ENCODE measurements around the gene RESF1.
A peak's percentile ranks its signal among the peaks of the same experiment; 100 is the strongest.

The RESF1 gene

DNA sequence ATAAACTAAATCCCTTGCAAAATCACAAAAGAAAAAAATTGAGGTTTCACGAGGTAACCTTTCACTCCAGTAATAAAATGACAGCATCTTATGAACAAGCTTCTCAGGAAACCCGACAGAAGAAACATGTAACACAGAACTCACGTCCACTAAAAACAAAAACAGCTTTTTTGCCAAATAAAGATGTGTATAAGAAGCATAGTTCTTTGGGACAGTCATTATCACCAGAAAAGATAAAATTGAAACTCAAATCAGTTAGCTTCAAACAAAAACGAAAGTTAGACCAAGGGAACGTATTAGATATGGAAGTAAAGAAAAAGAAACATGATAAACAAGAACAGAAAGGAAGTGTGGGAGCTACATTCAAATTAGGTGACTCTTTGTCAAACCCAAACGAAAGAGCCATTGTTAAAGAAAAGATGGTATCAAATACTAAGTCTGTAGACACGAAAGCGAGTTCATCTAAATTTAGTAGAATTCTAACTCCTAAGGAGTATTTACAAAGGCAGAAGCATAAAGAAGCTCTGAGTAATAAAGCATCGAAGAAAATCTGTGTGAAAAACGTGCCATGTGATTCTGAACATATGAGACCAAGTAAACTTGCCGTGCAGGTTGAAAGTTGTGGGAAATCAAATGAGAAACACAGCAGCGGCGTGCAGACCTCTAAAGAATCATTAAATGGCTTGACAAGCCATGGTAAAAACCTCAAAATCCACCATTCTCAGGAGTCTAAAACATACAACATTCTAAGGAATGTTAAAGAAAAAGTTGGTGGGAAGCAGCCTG, 25.8 kb downstream of the RESF1 start:
- H3K4me1 Mint-ChIP-seq = peaks cover 57% of the 10 kb centered on the region
- H3K27ac Mint-ChIP-seq = peak overlapping the region; percentile 69

DNA sequence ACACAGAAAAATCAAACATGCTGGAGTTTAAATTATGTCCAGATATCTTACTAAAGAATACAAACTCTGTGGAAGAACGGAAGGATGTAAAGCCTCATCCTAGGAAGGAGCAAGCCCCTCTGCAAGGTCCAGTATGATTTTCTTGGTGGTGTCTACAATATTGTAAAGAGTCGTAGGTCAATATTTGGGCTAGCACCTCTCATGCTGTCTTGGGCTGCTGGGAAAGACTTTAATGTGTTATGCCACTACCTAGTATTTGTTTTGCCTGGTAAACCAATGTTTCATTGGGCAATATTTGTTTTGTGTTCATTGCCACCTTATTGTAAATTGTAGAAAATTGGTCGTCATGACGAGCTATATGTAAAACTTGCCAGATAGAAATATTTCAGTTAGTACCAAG, 26.6 kb downstream of the RESF1 start:
- peak overlapping the region; percentile 24 for H3K27ac Mint-ChIP-seq

More for the DNA sequence above, 25.8 kb downstream of the RESF1 start:
- Mint-ChIP-seq H3K36me3 (peaks cover 78% of the 10 kb centered on the region), H3K27me3 (no peaks in the 10 kb centered on the region), H3K4me3 (no peak overlapping the region), H3K9me3 (peaks cover 13% of the 10 kb centered on the region)

DNA sequence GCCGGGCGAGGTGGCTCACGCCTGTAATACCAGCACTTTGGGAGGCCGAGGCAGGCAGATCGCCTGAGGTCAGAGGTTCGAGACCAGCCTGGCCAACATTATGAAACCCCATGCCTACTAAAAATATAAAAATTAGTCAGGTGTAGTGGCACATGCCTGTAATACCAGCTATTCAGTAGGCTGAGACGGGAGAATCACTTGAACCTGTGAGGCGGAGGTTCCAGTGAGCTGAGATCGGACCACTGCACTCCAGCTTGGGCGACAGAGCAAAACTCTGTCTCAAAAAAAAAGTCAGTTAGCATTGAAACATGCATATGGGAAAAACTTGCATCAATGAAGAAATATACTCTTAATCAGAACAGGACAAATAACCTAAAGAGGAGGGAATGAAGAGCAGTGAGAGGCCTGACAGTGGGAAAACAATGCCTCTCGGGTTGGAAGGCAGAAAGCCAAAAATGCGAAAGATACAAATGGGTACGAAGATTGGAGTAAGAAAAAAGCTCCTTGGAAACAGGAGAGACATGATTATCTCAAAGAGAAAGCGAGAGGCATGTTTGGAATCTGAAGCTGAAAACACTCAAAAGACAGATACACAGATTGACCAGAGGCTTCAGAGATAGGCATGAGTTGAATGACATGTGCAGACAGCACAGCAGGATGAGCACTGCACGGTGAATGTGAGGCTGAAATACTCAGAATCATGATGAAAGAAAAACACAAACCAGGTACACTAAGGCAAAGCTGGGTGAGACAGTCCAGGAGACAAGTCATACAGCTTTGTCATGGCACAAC, 30.6 kb downstream of the RESF1 start:
- peaks cover 4% of the 10 kb centered on the region for H3K9me3 Mint-ChIP-seq
- peaks cover 53% of the 10 kb centered on the region for H3K4me1 Mint-ChIP-seq
- H3K4me3 Mint-ChIP-seq = no peak overlapping the region

More for the DNA sequence above, 26.6 kb downstream of the RESF1 start:
- Mint-ChIP-seq H3K4me3 (no peak overlapping the region), H3K27me3 (no peaks in the 10 kb centered on the region), H3K36me3 (peaks cover 83% of the 10 kb centered on the region), H3K4me1 (peaks cover 64% of the 10 kb centered on the region), H3K9me3 (peaks cover 13% of the 10 kb centered on the region)

DNA sequence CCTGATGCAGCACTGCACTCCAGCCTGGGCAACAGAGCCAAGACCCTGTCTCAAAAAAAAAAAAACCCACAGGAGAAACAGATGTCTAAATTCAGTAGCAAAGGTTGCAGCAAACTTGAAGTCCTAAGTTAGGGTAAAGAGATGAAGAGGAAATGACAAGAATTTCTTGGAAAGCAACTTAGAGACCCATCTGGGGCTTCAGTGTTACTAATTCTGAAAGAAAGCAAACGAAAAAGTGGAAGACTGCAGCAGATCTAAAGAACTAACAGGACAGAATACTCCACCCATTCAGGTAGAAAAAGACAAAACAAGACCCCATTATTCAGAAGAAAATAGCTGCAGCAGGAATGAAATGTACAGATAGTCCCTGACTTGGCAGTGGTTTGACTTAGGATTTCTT, 31.9 kb downstream of the RESF1 start:
- no peaks in the 10 kb centered on the region for H3K9me3 Mint-ChIP-seq
- peaks cover 40% of the 10 kb centered on the region for H3K4me1 Mint-ChIP-seq
- H3K4me3 Mint-ChIP-seq = no peak overlapping the region
- peak overlapping the region; percentile 84 for H3K27ac Mint-ChIP-seq
- peaks cover 53% of the 10 kb centered on the region for H3K36me3 Mint-ChIP-seq
- no peaks in the 10 kb centered on the region for H3K27me3 Mint-ChIP-seq

More for the DNA sequence above, 30.6 kb downstream of the RESF1 start:
- Mint-ChIP-seq H3K36me3 (peaks cover 67% of the 10 kb centered on the region), H3K27ac (peak overlapping the region; percentile 36), H3K27me3 (no peaks in the 10 kb centered on the region)

DNA sequence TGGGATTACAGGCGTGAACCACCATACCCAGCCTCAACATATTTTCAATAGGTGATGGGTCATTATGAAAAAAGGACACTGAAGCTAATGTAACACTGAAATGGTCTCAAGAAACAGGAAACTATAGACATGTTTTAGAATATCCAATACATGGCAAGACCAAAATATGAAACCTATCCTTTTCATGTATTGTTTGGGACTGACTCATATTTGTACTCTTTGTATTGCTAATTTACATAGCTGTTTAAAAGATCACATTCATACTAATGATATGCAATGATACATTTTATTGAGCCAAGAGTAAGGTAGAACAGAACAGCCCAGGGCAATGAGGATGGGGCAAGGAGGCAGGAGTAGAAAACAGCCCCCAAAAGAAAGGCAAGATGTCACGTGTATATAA, 32.6 kb downstream of the RESF1 start:
- no peak overlapping the region for H3K4me3 Mint-ChIP-seq
- peaks cover 47% of the 10 kb centered on the region for H3K36me3 Mint-ChIP-seq
- H3K4me1 Mint-ChIP-seq = peaks cover 33% of the 10 kb centered on the region
- H3K27me3 Mint-ChIP-seq = no peaks in the 10 kb centered on the region
- no peaks in the 10 kb centered on the region for H3K9me3 Mint-ChIP-seq
- peak overlapping the region; percentile 85 for H3K27ac Mint-ChIP-seq

DNA sequence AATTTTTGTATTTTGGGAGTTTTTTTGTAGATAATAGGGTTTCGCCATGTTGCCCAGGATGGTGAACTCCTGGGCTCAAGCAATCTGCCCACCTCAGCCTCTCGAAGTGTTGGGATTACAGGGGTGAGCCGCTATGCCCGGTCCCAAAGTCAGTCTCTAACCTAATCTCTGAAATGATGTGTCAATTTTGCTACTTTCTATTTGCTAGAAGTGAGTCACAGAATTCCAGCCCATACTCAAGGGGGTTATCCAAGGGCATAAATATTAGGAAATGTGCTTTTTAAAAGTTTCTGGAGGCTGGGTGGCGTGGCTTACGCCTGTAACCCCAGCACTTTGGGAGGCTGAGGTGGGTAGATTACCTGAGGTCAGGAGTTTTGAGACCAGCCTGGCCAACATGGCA, 40.5 kb downstream of the RESF1 start:
- Mint-ChIP-seq H3K9me3 (no peaks in the 10 kb centered on the region), H3K27ac (no peak overlapping the region), H3K36me3 (peaks cover 19% of the 10 kb centered on the region), H3K4me1 (peaks cover 17% of the 10 kb centered on the region), H3K4me3 (no peak overlapping the region), H3K27me3 (no peaks in the 10 kb centered on the region)

DNA sequence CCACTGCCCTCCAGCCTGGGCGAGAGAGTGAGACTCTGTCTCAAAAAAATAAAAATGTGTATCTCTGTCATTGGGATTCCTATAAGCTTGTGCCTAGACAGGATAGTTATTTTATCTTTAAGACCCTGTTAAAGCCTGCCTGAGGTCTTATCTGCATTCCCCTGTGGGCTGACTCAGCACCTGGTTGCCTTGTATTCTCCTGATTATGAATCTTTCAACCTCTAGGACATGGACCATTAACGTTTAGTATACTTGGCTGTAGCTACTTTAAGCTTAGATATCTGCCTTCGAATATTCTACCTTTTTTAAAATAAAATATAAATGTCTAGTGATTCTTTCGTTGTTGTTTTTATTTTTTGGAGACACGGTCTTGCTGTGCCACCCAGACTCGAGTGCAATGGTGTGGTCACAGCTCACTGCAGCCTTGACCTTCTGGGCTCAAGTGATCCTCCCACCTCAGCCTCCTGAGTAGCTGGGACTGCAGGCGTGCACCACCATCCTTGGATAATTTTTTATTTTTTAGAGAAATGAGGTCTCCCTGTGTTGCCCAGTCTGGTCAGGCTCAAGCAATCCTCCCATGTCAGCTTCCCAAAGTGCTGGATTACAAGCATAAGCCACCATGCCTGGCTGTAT, 41.3 kb downstream of the RESF1 start:
- peaks cover 19% of the 10 kb centered on the region for H3K36me3 Mint-ChIP-seq

DNA sequence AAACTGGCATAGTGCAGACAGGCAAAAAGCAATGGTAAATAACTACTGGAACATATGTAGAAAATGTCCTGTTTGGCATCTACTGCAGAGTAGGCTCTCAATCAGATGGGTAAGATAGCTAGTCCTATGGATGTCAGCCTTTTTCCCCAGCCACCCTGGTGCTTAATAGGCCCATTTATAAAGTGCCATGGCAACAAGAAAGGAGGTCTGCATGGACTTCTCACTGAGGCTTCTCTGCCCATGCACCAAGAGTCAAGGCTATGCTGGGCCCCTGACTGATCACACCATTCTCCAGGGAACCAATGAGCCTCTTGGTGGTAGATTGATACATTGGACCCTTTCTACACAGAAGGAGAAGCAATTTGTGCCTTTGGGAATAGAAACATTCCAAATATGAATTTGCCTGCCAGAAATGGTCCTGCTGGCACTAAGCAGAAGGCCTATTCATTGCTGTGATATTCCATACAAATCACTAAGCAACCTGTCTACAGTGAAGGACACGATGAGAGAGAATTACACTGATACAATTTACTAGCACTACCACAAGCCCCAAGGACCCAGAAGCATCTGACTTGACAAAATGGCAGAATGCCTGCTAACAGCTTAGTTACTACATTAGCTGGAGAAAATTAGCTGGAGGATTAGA, 43.8 kb downstream of the RESF1 start:
- Mint-ChIP-seq H3K4me3 (no peak overlapping the region), H3K9me3 (no peaks in the 10 kb centered on the region), H3K36me3 (peaks cover 19% of the 10 kb centered on the region), H3K4me1 (peaks cover 17% of the 10 kb centered on the region), H3K27ac (no peak overlapping the region), H3K27me3 (no peaks in the 10 kb centered on the region)

More for the DNA sequence above, 41.3 kb downstream of the RESF1 start:
- Mint-ChIP-seq H3K4me3 (no peak overlapping the region), H3K27me3 (no peaks in the 10 kb centered on the region), H3K9me3 (no peaks in the 10 kb centered on the region), H3K4me1 (peaks cover 17% of the 10 kb centered on the region), H3K27ac (peak overlapping the region; percentile 35)

DNA sequence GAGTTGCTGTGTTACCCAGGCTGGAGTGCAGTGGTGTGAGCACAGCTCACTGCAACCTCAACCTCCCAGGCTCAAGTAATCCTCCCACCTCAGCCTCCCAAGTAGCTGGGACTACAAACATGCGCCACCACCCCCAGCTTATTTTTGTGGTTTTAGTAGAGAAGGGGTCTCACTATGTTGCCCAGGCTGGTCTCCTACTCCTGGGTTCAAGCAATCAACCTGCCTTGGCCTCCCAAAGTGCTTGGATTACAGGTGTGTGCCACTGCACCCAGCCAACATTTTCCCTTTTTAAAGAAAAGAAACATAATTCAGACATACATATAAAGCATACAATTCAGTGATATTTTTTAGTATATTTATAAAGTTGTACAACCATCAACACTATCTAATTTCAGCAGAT, 44.4 kb downstream of the RESF1 start:
- Mint-ChIP-seq H3K4me3 (no peak overlapping the region), H3K4me1 (peaks cover 17% of the 10 kb centered on the region), H3K27ac (peak overlapping the region; percentile 24)

DNA sequence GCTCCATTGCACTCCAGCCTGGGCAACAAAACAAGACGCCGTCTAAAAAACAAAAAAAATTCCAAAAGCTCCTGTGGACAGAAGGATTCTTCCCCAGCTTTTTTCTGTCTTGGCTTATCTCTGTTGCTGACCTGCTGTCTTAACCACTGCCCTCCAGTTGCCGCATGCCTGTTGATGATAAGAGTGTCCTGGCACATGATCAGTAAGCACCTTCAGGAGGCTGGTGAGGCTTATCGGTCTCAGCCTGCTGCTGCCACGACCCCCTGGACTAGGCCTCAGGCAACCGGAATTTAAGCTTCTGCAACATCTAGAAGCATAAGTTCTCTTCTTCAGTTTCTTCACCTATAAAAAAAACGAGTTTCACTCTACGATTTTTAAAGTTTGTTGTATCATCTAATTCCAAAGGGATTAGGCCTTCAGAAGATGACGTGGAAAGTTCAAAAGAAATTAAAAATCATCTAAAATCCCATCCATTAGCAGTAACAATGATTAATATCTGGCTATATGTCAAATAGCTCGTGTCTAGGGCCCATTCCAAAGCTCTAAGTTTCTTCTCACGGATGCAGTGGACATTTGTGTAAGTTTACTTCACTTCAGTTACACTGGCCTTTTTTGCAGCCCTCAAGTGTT, 46.4 kb downstream of the RESF1 start:
- H3K27me3 Mint-ChIP-seq = no peaks in the 10 kb centered on the region

More for the DNA sequence above, 44.4 kb downstream of the RESF1 start:
- Mint-ChIP-seq H3K36me3 (peaks cover 18% of the 10 kb centered on the region), H3K9me3 (no peaks in the 10 kb centered on the region), H3K27me3 (no peaks in the 10 kb centered on the region)

More for the DNA sequence above, 46.4 kb downstream of the RESF1 start:
- no peaks in the 10 kb centered on the region for H3K9me3 Mint-ChIP-seq
- H3K4me3 Mint-ChIP-seq = no peak overlapping the region
- peak overlapping the region; percentile 30 for H3K27ac Mint-ChIP-seq
- H3K4me1 Mint-ChIP-seq = peaks cover 17% of the 10 kb centered on the region
- H3K36me3 Mint-ChIP-seq = peaks cover 13% of the 10 kb centered on the region
